Measurements from ENCODE around the gene RAB11FIP4. TPM values are rescaled to one million over a fixed set of nuclear protein-coding genes. Genes with fewer than 3 reads are reported as not detected.
A peak's percentile ranks its signal among the peaks of the same experiment; 100 is the strongest.

Gene RAB11FIP4
- total and polyA plus RNA-seq, 7 experiments from 2014 or later = 16.1 to 82.4 (median 55.1) TPM

- Histone ChIP-seq H3K36me3 (ENCODE audit: control insufficient read depth in 2 of 3, insufficient read depth in 3 of 3, low read length in 3 of 3) (no peaks in the 10 kb centered on the region), H3K9me3 (ENCODE audit: control insufficient read depth in 2 of 3, low read length in 3 of 3) (no peaks in the 10 kb centered on the region), H3K27ac (ENCODE audit: low read depth, low read length) (peak overlapping the region; percentile 86), H3K27me3 (ENCODE audit: control insufficient read depth in 2 of 2, insufficient read depth in 2 of 2, low read length in 2 of 2) (no peaks in the 10 kb centered on the region), H3K4me1 (ENCODE audit: control insufficient read depth in 2 of 2, insufficient read depth in 2 of 2, low read length in 2 of 2) (peaks cover 53 to 55% of the 10 kb centered on the region in 2 donors), H3K4me3 (ENCODE audit: low read length) (peak overlapping the region; percentile 62)
- peaks cover 49 to 82% (median 67%) of the 10 kb centered on the region in 7 donors for H3K4me1 Mint-ChIP-seq
- intact Hi-C loops (cut with micrococcal nuclease) = loop anchor here (1.0 to 5.0 kb wide), 6 partner anchors 122 to 843 kb away; partner anchors contain the start of genes EVI2A (in 1 of the 2), UTP6 (in 1 of the 2) and ZNF207 (in 1 of the 2)
- ChIA-PET CTCF (interaction anchor here (0.6 to 4.3 kb wide), 13 partner anchors 10 to 1578 kb away, joined by 3 to 32 read pairs (median 5); no protein-coding TSS in a partner anchor), POLR2A (interaction anchor here (0.5 to 6.7 kb wide), 14 partner anchors 9 to 197 kb away, joined by 3 to 176 read pairs (median 4); partner anchors contain the start of gene EVI2B)
- no peak for ATAC-seq
- H3K36me3 Mint-ChIP-seq = peaks cover 0 to 8% (median 0%) of the 10 kb centered on the region in 5 donors
- no peaks in the 10 kb centered on the region for H3K27me3 Mint-ChIP-seq
- peak overlapping the region; percentile 79 to 95 (median 90) for H3K4me3 Mint-ChIP-seq
- no peak for DNase-seq
- H3K27ac Mint-ChIP-seq = peak overlapping the region; percentile 94 to 100 (median 97)
- peaks cover 0 to 3% (median 0%) of the 10 kb centered on the region in 11 donors for H3K9me3 Mint-ChIP-seq
These were observed 117.8 kb downstream of the RAB11FIP4 start for GRCh38 chr17:31509095-31509804.

- H3K4me1 Mint-ChIP-seq = peaks cover 47 to 83% (median 66%) of the 10 kb centered on the region in 7 donors
- Histone ChIP-seq H3K9me3 (ENCODE audit: control insufficient read depth in 2 of 3, low read length in 3 of 3) (no peaks in the 10 kb centered on the region), H3K27me3 (ENCODE audit: control insufficient read depth in 2 of 2, insufficient read depth in 2 of 2, low read length in 2 of 2) (no peaks in the 10 kb centered on the region), H3K27ac (ENCODE audit: low read depth, low read length) (peak overlapping the region; percentile 86), H3K36me3 (ENCODE audit: control insufficient read depth in 2 of 3, insufficient read depth in 3 of 3, low read length in 3 of 3) (no peaks in the 10 kb centered on the region), H3K4me3 (ENCODE audit: low read length) (peak overlapping the region; percentile 62), H3K4me1 (ENCODE audit: control insufficient read depth in 2 of 2, insufficient read depth in 2 of 2, low read length in 2 of 2) (peaks cover 53 to 55% of the 10 kb centered on the region in 2 donors)
- ATAC-seq = no peak
- H3K27ac Mint-ChIP-seq = peak overlapping the region; percentile 94 to 100 (median 97)
- H3K9me3 Mint-ChIP-seq = peaks cover 0 to 3% (median 0%) of the 10 kb centered on the region in 11 donors
- ChIA-PET POLR2A (interaction anchor here (0.6 to 6.7 kb wide), 11 partner anchors 11 to 198 kb away, joined by 3 to 176 read pairs (median 5); partner anchors contain the start of gene EVI2B), CTCF (interaction anchor here (0.6 to 4.3 kb wide), 12 partner anchors 10 to 1578 kb away, joined by 3 to 32 read pairs (median 6); no protein-coding TSS in a partner anchor)
- no peak for DNase-seq
- H3K36me3 Mint-ChIP-seq = peaks cover 0 to 8% (median 0%) of the 10 kb centered on the region in 5 donors
- peak overlapping the region; percentile 79 to 95 (median 90) for H3K4me3 Mint-ChIP-seq
- H3K27me3 Mint-ChIP-seq = no peaks in the 10 kb centered on the region
- intact Hi-C loops (cut with micrococcal nuclease) = loop anchor here (1.0 to 5.0 kb wide), 6 partner anchors 122 to 843 kb away; partner anchors contain the start of genes EVI2A (in 1 of the 2), UTP6 (in 1 of the 2) and ZNF207 (in 1 of the 2)
These were observed 118.3 kb downstream of the RAB11FIP4 start for GRCh38 chr17:31509805-31510177.

GRCh38 chr17:31510308-31511194 lies 119.1 kb downstream of the RAB11FIP4 start:
- Mint-ChIP-seq H3K9me3 (peaks cover 0 to 2% (median 0%) of the 10 kb centered on the region in 11 donors), H3K36me3 (peaks cover 0 to 6% (median 0%) of the 10 kb centered on the region in 5 donors), H3K4me3 (peak overlapping the region; percentile 79 to 95 (median 90)), H3K27ac (peak overlapping the region; percentile 94 to 100 (median 97)), H3K27me3 (no peaks in the 10 kb centered on the region), H3K4me1 (peaks cover 44 to 86% (median 70%) of the 10 kb centered on the region in 7 donors)
- CTCF ChIA-PET = interaction anchor here (0.6 to 4.3 kb wide), 11 partner anchors 11 to 1579 kb away, joined by 3 to 32 read pairs (median 5); no protein-coding TSS in a partner anchor
- peak overlapping the region; percentile 86 for H3K27ac ChIP-seq (ENCODE audit: low read depth, low read length)
- H3K4me3 ChIP-seq (ENCODE audit: low read length) = peak overlapping the region; percentile 62
- POLR2A ChIA-PET = interaction anchor here (1.3 to 6.7 kb wide), 8 partner anchors 10 to 199 kb away, joined by 4 to 176 read pairs (median 8); partner anchors contain the start of gene EVI2B
- ATAC-seq (no peak), DNase-seq (peak in 3 of 9 donors; percentile 32 to 39 (median 34))
- intact Hi-C loops (cut with micrococcal nuclease) = no loop called here
- H3K4me1 ChIP-seq (ENCODE audit: control insufficient read depth in 2 of 2, insufficient read depth in 2 of 2, low read length in 2 of 2) = peaks cover 53 to 55% of the 10 kb centered on the region in 2 donors
- H3K36me3 ChIP-seq (ENCODE audit: control insufficient read depth in 2 of 3, insufficient read depth in 3 of 3, low read length in 3 of 3) = no peaks in the 10 kb centered on the region
- H3K9me3 ChIP-seq (ENCODE audit: control insufficient read depth in 2 of 3, low read length in 3 of 3) = no peaks in the 10 kb centered on the region
- H3K27me3 ChIP-seq (ENCODE audit: control insufficient read depth in 2 of 2, insufficient read depth in 2 of 2, low read length in 2 of 2) = no peaks in the 10 kb centered on the region

- Mint-ChIP-seq H3K27me3 (no peaks in the 10 kb centered on the region), H3K4me3 (peak overlapping the region in 9 of 10 donors; percentile 29 to 92 (median 76)), H3K27ac (peak overlapping the region; percentile 94 to 100 (median 97)), H3K36me3 (peaks cover 0 to 6% (median 0%) of the 10 kb centered on the region in 5 donors), H3K9me3 (peaks cover 0 to 2% (median 0%) of the 10 kb centered on the region in 11 donors), H3K4me1 (peaks cover 49 to 87% (median 71%) of the 10 kb centered on the region in 7 donors)
- intact Hi-C loops (cut with micrococcal nuclease) = no loop called here
- ATAC-seq (no peak), DNase-seq (no peak)
- ChIA-PET CTCF (interaction anchor here (0.6 to 4.3 kb wide), 6 partner anchors 14 to 330 kb away, joined by 3 to 32 read pairs (median 4); no protein-coding TSS in a partner anchor), POLR2A (interaction anchor here (1.4 to 6.7 kb wide), 3 partner anchors 10 to 20 kb away, joined by 5 to 176 read pairs (median 20); no protein-coding TSS in a partner anchor)
- Histone ChIP-seq H3K36me3 (ENCODE audit: control insufficient read depth in 2 of 3, insufficient read depth in 3 of 3, low read length in 3 of 3) (no peaks in the 10 kb centered on the region), H3K4me3 (ENCODE audit: low read length) (no peak overlapping the region), H3K4me1 (ENCODE audit: control insufficient read depth in 2 of 2, insufficient read depth in 2 of 2, low read length in 2 of 2) (peaks cover 50 to 53% of the 10 kb centered on the region in 2 donors), H3K27ac (ENCODE audit: low read depth, low read length) (peak overlapping the region; percentile 86), H3K27me3 (ENCODE audit: control insufficient read depth in 2 of 2, insufficient read depth in 2 of 2, low read length in 2 of 2) (no peaks in the 10 kb centered on the region), H3K9me3 (ENCODE audit: control insufficient read depth in 2 of 3, low read length in 3 of 3) (no peaks in the 10 kb centered on the region)
These were observed 119.7 kb downstream of the RAB11FIP4 start for GRCh38 chr17:31511195-31511578.

- H3K4me1 Mint-ChIP-seq = peaks cover 46 to 87% (median 71%) of the 10 kb centered on the region in 7 donors
- H3K9me3 Mint-ChIP-seq = no peaks in the 10 kb centered on the region
- ATAC-seq = no peak
- H3K36me3 ChIP-seq (ENCODE audit: control insufficient read depth in 2 of 3, insufficient read depth in 3 of 3, low read length in 3 of 3) = no peaks in the 10 kb centered on the region
- no peaks in the 10 kb centered on the region for H3K27me3 Mint-ChIP-seq
- CTCF ChIA-PET = interaction anchor here (0.6 to 4.3 kb wide), 4 partner anchors 13 to 330 kb away, joined by 3 to 32 read pairs (median 4); no protein-coding TSS in a partner anchor
- DNase-seq = no peak
- intact Hi-C loops (cut with micrococcal nuclease) = no loop called here
- POLR2A ChIA-PET = interaction anchor here (6.7 kb wide), 1 partner anchor 20 kb away, joined by 176 read pairs; no protein-coding TSS in a partner anchor
- H3K27me3 ChIP-seq (ENCODE audit: control insufficient read depth in 2 of 2, insufficient read depth in 2 of 2, low read length in 2 of 2) = no peaks in the 10 kb centered on the region
- peaks cover 49 to 53% of the 10 kb centered on the region in 2 donors for H3K4me1 ChIP-seq (ENCODE audit: control insufficient read depth in 2 of 2, insufficient read depth in 2 of 2, low read length in 2 of 2)
- no peak overlapping the region for H3K4me3 ChIP-seq (ENCODE audit: low read length)
- H3K9me3 ChIP-seq (ENCODE audit: control insufficient read depth in 2 of 3, low read length in 3 of 3) = no peaks in the 10 kb centered on the region
- H3K4me3 Mint-ChIP-seq = peak overlapping the region in 7 of 10 donors; percentile 42 to 92 (median 85)
- peak overlapping the region; percentile 86 for H3K27ac ChIP-seq (ENCODE audit: low read depth, low read length)
- H3K36me3 Mint-ChIP-seq = peaks cover 0 to 3% (median 0%) of the 10 kb centered on the region in 5 donors
- H3K27ac Mint-ChIP-seq = peak overlapping the region in 8 of 9 donors; percentile 94 to 100 (median 97)
These were observed 120.1 kb downstream of the RAB11FIP4 start for GRCh38 chr17:31511580-31511979.
